HG02852 (cell line): ENCODE measurements around the gene RAD51C.
"Not testable (repeated sequence)": the region's sequence is repeated elsewhere in the genome, so short reads cannot be mapped to it uniquely, and the experiment has no call there.

Source experiments
- ATAC-seq: cut with Tn5 transposase; IDR thresholded peaks from one replicate; pipeline ENCODE4 v1.9.1; 2021; ENCODE audit warnings: mild to moderate bottlenecking, moderate library complexity; ENCODE audit not compliant: unreplicated experiment

RAD51C gene

DNA sequence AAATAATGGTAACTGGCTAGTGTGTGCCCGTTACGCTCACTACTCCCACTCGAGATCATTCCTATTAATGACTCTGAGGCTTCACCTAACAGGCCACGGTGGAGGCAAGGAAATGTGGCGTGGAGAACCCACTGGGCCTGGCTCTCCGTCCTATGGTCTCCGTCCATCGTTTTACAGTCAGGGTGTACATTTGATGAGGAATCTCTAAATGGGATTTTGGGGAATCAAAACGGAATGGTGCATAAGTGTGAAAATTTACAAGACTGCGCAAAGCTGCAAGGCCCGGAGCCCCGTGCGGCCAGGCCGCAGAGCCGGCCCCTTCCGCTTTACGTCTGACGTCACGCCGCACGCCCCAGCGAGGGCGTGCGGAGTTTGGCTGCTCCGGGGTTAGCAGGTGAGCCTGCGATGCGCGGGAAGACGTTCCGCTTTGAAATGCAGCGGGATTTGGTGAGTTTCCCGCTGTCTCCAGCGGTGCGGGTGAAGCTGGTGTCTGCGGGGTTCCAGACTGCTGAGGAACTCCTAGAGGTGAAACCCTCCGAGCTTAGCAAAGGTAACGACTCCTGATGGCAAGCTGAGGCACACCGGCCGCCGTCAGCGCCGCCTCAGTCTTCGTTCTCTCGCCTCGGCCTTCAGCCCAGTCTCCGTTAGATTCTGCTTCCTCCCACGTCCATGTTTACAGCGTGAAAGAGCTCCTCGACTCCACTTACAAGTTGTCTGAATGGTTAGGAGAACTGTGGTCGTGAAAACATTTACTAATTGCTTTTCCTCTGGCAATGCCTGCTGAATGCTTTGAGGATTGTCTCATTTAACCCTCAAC lies at the start of gene RAD51C:
Gene RAD51C (plus strand): TSS at position 364 of the 817 bp plus-strand sequence. CDS start 42 bp downstream, at position 406.
- ATAC-seq, result peak; percentile 99

DNA sequence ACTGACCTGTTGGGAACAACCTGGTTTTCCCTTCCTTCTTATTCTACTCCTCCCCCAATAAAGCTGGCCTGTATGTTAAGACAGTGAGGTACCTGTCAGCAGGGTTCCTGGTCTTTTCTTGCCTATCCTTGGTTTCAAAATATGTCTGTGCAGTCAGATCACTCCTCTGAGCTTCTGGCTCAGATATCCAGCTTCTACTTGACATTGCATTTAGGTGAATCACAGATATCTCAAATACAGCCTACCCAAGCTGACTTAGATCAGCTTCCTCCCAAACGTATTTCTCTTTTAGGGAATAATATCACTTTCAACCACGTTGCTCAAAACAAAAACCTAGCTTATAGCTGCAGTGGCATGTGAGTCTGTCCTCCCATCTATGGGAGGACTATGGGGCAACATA lies 49.3 kb upstream of the RAD51C start:
- no peak for ATAC-seq

DNA sequence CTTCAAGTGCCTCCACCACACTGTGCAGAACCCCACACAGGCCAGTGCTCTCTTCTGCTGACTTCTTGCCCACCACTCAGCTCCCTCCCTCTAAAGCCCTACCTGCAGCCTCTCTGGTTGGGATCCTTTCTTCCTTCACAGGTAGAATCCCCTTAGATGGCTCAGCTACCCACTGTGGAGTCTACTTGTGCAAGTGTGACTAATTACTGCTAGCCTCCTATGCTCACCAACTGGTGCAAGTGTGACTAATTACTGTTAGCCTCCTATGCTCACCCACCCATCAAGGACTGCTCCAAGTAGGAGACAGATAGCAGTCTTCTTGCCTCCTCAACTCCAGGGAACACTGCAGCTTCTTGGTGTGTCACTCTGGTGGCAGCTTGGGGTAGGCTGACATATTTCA lies 44.2 kb upstream of the RAD51C start:
- no peak for ATAC-seq

DNA sequence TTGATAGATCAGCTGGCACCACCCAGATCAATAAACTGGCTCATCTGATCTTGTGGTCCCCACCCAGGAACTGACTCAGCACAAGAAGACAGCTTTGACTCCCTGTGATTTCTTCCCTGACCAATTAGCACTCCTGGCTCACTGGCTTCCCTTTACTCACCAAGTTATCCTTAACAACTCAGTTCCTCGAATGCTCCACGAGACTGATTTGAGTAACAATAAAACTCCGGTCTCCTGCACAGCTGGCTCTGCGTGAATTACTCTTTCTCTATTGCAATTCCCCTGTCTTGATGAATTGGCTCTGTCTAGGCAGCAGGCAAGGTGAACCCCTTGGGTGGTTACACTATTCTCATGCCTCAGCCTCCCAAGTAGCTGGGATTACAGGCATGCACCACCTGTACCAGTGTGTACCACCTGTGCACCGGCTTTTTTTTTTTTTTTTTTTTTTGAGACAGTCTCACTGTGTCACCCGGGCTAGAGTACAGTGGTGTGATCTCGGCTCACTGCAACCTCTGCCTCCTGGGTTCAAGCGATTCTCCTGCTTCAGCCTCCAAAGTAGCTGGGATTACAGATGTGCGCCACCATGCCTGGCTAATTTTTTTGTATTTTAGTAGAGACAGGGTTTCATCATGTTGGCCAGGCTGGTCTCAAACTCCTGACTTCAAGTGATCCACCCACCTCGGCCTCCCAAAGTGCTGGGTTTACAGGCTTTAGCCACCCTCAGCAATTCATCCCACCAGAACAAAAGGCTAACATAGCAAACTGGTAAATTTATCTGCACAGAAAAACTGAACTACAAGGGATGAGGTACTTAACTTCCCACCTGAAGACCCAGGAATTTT lies 34.2 kb upstream of the RAD51C start:
- peak; percentile 12 for ATAC-seq

DNA sequence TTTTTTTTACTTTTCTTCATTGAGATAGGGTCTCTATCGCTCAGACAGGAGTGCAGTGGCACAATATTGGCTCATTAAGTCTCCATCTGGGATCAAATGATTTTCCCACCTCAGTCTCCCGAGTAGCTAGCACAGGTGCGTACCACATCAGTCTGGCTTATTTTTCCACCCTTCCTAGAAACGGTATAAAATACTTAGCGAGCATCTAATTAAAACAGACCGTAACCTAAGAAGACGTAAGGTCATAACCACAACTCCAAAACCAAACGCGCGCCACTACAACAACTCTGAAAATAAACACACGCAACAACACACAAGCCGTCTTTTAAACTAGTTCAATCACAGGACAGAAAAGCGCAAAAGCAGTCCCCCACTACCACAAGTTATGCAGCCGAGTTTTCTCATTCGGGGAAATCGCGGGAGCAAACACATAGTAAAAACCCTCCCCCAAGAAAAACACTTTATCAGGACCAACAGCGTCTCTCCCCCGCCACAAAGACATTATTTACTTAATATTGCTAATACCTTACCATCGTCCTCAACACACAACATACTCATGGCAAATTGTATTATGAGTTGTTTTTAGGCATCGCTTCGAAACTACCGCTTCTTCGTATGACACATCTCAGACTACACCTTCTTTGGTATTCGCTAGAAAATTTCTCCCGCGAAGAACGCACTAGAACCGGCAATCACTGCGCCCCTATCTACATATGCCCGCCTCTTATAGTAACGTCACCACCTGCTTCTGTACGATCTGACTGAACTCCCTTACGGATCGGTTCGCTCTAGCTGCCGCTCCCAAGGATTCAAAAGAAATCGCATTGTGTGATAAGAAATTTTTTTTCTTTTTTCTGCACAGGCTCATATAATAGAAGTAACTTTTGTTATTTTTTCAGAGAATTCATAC lies 33.3 kb upstream of the RAD51C start:
- peak; percentile 73 for ATAC-seq

DNA sequence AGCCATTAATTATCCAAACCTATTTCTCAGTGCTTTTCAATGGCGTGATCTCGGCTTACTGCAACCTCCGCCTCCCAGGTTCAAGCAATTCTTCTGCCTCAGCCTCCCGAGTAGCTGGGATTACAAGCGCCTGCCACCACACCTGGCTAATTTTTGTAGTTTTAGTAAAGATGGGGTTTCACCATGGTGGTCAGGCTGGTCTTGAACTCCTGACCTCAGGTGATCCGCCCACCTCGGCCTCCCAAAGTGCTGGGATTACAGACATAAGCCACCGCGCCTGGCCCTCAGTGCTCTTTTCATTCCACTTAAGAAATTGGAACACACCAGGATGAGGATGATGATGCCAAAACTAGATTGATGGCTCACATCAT lies 32.7 kb upstream of the RAD51C start:
- ATAC-seq, result not testable (repeated sequence)

DNA sequence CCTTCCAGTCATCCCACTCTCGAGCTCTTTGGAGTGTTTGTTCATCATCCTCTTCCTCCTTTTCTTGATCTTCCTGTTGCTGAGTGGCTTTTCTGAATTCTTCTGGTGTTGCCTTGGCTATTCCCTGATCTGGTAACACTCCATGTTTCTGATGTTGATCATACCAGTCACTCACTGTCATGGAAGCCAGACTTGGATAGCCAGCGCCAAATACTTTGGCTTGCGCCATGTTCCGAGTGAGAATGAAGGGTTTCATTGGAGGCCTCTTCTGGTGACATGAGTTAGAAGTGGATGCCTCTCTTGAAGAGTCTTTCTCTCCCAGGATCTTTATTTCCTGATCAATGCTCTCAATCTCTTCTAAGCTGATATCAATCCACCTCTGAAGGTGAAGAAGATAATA lies 31.8 kb upstream of the RAD51C start:
- ATAC-seq, result no peak

DNA sequence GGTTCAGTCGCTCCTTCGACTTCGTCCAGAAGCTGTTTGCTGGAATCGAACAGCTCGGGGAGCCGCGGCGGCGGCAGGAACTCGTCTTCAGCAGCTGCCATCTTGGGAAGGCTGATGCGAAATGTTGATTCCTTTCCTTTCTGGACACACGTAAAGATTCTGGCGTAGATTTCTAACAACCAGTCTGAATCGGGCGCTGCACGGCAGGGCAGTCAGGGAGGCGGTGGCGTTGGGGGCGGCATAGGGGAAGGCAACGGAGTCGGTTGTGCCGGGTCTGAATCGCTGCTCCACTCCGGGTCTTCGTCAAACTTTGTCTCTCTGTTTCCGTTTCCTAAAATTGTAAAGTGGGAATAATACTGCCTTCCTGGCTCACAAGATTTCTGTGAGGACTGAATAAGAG lies 30.9 kb upstream of the RAD51C start:
- no peak for ATAC-seq

DNA sequence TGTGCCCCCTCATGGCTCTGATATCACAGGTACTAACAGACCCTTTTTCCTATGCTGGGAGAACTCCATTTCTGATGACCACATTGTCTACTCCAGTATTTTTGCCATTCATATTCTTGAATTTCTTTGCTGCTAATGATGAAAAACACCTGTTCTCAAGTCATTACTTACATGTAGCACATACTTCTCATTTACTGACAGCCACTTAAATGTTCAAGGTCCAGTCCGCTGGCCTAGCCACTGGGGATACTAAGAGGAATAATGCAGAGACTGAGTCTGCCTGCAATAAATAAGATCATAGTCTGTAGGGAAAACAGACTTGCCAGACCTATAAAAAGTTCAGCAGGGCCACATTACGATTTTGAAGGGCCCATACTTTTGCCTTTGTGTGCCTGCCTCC lies 28.1 kb upstream of the RAD51C start:
- no peak for ATAC-seq

DNA sequence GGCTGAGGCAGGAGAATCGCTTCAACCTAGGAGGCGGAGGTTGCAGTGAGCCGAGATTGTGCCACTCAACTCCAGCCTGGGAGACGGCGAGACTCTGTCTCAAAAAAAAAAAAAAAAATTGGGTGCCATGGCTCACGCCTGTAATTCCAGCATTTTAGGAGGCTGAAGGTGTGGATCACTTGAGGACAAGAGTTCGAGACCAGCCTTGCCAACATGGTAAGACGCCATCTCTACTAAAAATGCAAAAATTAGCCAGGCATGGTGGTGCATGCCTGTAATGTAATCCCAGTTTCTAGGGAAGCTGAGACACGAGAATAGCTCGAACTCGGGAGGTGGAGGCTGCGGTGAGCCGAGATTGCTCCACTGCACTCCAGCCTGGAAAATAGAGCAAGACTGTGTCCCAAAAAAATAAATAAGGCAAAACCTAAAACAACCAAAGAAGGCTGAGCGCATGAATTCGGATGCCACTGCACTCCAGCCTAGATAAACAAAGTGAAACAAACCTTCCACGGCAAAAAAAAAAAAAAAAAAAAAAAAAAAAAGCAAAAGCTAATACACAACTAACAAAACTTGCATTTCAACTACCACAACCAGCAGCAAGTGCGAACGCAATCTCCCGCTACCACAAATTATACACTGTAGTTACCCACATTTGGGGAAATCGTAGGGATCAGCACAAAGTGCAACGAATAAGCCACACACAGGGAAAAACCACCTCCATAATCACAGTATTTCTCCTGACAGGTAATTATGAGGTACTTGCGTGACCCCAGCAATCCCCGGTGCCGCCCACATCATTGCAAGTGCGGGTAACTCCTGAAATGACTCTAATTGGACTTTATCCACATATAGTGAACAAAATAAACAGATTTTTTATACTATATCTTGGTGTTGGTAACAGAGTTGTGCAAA lies 26.2 kb upstream of the RAD51C start:
- no peak for ATAC-seq

DNA sequence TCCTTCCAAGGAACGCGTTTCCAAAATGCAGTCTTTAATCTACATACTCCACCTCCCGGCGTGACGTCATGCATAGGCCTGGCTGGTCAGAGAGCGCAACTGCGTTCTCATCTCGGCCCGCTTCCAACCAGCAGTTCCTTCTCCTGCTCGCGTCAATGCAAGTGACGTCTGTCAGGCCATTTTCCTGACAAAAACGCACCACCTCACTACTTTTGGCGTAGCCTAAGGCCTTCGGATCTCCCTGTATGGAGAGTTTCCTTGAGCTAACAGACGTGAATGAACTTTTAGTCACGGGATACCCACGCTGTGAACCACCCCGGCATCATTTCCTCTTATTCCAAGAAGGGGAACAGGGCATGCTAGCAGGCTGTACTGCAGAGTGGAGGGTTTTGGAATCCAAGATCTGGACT lies 25.5 kb upstream of the RAD51C start:
- ATAC-seq, result no peak

DNA sequence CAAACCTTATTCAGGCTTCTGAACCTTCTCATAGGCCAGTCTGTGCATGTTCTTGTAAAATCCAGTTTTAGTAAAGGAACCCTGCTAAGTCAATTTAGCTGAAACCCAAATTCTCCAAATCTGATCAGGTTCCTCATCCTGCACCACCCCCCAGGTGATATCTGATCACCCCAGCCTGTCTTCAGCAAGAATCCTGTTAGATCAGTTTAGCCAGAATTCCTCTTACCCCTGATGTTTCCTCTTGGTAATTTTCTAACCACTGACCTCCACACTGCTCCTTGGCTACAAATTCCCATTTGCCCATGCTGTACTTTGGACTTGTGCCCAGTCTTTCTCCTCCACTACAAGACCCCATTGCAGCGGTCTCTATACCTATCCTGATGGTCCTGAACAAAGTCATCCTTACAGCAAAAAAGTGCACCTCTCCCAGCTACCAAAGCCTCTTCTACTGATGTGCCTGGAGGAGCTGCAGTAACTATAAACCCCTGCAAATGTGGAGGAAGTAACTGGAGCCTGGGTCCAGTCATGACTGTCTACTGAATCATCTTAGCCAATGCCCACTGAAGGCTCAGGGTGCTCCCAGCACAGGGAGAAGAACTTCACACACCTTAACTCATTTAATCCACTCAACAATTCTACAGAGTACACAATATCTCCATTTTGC lies 24.3 kb upstream of the RAD51C start:
- no peak for ATAC-seq

DNA sequence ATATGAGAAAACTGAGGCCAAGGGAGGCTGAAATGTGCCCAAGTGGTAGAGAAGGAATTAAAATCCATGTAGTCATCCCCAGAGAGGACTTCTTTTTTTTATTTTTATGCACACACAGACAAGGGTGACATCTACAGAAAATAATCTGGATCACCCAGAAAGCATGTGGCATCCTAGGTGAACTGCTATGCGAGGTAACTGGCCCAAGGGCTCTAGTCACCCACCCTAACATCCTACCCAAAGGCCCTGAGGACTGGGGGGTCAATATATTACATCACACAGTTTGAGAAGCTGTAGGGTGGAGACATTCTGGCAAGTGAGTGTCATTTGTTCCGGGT lies 23.8 kb upstream of the RAD51C start:
- ATAC-seq, result no peak

DNA sequence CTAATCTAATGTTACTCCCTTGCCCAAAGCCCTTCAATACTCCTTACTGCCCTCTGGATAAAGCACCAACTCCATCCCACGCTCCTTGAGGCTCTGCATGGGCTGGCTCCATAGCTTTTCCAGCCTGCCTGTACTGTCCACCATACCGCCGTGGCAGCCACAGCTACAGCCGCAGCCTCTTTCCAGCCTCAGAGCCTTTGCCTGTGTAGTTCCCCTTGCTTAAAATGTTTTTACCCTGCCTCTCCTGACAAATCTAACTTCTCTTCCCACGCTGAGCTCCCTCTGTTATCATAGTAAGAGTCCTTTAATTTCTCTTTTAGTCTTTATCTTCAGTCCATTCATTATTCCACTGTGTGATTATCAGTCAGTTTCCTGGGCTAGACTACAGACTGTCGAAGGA lies 22.5 kb upstream of the RAD51C start:
- no peak for ATAC-seq

DNA sequence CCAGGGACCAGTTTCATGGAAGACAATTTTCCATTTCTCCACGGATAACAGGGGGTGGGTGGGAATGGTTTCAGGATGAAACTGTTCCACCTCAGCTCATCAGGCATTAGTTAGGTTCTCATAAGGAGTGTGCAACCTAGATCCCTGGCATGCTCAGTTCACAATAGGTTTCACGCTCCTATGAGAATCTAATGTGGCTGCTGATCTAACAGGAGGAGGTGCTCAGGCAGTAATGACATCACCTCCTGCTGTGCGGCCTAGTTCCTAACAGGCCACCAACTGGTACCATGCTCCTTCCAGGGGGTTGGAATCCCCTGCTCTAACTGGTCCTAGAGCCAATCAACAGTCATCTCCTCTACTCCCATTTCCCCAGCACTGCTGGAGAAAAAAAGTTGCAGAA lies 20.4 kb upstream of the RAD51C start:
- ATAC-seq, result no peak

DNA sequence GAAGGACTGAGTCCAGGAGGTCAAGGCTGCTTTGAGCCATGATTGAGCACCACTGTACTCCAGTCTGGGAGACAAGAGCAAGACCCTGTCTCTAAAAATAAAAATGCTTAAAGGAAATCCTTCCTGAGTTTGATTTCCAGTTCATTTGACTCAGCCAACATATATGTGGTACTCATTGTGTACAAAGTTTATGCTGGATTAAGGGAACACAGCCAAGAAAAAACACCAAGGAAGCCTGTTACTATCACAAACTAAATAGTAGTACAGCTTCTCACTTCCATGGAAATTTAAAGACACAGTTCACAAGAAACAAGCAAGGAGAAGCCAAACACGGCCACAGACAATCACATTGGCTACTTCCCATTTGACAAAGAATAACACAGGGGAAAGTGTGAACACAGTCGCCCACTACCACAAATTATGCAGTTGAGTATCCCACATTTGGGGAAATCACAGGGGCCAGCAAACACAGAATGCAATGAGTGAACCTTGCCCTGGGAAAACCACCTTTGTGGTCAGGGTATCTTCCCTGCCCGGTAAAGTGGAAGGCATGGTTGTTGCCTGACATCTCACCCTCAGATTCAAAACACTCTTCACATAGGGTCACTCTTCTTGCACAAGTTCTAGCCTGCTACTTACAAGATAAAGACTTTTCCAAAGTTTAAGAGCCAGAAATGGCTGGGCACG lies 15.1 kb upstream of the RAD51C start:
- no peak for ATAC-seq

DNA sequence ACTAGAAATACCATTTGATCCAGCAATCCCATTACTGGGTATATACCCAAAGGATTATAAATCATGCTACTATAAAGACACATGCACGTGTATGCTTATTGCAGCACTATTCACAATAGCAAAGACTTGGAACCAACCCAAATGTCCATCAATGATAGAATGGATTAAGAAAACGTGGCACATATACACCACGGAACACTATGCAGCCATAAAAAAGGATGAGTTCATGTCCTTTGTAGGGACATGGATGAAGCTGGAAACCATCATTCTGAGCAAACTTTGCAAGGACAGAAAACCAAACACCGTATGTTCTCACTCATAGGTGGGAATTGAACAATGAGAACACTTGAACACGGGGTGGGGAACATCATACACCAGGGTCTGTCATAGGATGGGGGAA lies 14.1 kb upstream of the RAD51C start:
- not testable (repeated sequence) for ATAC-seq

DNA sequence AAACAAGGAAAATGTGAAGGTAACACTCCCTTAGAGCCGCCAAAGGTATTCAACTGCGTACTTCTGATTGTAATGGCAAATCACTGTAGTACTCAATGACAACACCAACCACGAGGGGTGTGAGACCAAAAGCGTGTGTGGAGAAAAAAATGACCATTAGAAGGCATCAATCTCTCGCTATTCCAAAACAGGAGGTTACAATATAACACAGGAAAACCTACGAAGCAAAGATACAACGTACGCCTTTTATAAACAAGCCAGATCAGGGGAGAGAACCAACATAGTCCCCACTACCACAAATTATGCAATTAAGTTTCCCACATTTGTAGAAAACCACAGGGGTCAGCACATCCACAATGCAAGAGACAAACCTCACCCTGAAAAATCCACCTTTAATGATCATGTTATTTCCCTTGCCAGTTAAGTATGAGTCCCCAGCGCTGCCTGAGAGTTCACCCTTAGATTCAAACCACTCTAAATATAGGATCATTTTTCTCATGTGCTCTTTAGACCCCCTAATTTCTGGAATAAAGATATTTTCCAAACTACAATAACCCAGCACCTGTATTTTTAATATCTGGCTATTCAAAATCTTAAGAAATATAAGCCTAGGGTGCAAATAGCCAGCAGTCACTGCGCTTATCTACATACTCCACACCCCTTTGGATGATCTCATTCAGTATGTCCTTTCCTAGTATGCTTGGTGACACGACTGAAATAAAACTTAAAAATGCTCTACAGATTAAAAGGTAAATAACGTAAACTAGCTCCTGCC lies 13.0 kb upstream of the RAD51C start:
- ATAC-seq, result no peak
